ENCODE results near the gene ANKRD23. TPM values are rescaled to one million over a fixed set of nuclear protein-coding genes. Genes with fewer than 3 reads are reported as not detected.
"Not testable (repeated sequence)": the region's sequence is repeated elsewhere in the genome, so short reads cannot be mapped to it uniquely, and the experiment has no call there.

ANKRD23 gene
- total RNA-seq, 3 donors from 2014 or later: 3.2 to 5.1 (median 4.9) TPM

DNA sequence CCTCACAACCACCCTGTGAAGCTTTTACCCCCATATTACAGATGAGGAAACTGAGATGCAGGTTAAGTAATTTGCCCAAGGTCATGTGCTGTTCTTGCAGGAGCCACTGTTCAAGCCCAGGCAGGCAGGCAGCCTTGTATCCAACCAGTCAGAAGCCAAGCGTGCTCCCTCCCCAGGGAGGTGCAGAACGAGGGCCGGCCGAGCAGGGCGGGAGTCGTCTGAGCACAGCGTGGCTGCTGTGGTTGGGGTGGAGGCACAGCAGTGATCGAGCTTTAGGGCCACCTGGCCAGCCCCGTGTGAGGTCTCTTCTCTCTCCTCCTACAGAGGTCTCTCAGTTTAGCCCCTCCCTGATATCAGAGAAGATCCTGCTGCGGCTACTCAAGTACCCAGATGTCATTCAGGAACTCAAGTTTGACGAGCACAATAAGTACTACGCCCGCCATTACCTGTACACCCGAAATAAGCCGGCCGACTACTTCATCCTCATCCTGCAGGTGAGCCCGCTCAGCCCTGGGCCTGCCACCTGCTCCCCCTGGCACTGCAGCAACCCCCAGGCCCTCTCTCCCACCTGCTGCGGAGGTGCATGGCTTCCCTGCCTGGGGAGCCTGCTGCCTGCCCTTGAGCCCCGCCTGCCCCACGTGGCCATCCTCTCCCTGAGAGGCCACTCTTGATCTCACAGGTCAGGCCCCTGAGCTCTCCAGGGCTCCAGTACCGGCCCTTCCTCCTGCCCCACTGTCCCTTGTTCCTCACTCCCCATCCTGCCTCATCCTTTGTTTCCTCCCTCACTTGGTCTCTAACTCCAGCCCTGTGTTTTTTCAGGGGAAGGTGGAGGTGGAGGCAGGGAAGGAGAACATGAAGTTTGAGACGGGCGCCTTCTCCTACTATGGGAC, 44.8 kb downstream of the ANKRD23 start:
- intact Hi-C loops (cut with DNase I, micrococcal nuclease): no loop called here
- Histone ChIP-seq H3K4me3 (no peak overlapping the region), H3K36me3 (ENCODE audit: low read depth) (peaks cover 4% of the 10 kb centered on the region), H3K9me3 (no peaks in the 10 kb centered on the region), H3K4me1 (ENCODE audit: low read depth) (peaks cover 5% of the 10 kb centered on the region)
- ATAC-seq: no peak
- TF ChIP-seq, protein P1, sequence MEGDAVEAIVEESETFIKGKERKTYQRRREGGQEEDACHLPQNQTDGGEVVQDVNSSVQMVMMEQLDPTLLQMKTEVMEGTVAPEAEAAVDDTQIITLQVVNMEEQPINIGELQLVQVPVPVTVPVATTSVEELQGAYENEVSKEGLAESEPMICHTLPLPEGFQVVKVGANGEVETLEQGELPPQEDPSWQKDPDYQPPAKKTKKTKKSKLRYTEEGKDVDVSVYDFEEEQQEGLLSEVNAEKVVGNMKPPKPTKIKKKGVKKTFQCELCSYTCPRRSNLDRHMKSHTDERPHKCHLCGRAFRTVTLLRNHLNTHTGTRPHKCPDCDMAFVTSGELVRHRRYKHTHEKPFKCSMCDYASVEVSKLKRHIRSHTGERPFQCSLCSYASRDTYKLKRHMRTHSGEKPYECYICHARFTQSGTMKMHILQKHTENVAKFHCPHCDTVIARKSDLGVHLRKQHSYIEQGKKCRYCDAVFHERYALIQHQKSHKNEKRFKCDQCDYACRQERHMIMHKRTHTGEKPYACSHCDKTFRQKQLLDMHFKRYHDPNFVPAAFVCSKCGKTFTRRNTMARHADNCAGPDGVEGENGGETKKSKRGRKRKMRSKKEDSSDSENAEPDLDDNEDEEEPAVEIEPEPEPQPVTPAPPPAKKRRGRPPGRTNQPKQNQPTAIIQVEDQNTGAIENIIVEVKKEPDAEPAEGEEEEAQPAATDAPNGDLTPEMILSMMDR (IDR thresholded peaks at IDR 0.05): no peak
- DNase-seq: peak in 1 of 3 donors; percentile 17

DNA sequence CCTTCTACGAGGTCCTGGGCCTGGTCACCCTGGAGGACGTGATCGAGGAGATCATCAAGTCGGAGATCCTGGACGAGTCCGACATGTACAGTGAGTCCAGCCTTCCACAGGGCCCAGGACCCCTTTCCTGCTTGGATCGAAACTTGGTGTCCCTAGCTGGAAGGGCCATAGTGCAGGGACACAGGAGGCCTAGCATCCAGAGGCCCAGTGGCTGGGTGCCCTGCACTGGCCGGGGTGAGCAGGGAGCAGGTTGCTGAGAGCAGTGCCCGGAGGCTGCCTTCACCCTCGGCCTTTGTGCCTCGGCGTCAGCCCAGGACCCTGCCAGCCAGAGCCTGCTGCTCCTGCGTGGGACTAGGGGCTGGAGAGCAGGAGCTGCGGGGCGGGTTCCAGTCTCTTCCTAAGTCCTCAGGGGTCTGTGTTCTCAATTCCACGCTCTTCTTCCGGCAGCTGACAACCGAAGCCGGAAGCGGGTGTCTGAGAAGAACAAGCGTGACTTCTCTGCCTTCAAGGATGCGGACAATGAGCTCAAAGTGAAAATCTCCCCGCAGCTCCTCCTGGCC, 46.7 kb downstream of the ANKRD23 start:
- intact Hi-C loops (cut with DNase I, micrococcal nuclease): no loop called here
- Histone ChIP-seq H3K4me3 (no peak overlapping the region), H3K4me1 (ENCODE audit: low read depth) (peaks cover 5% of the 10 kb centered on the region), H3K36me3 (ENCODE audit: low read depth) (peaks cover 4% of the 10 kb centered on the region), H3K9me3 (no peaks in the 10 kb centered on the region)
- ATAC-seq: no peak
- TF ChIP-seq, protein P1 (IDR thresholded peaks at IDR 0.05): no peak
- DNase-seq: peak in 1 of 3 donors; percentile 22

DNA sequence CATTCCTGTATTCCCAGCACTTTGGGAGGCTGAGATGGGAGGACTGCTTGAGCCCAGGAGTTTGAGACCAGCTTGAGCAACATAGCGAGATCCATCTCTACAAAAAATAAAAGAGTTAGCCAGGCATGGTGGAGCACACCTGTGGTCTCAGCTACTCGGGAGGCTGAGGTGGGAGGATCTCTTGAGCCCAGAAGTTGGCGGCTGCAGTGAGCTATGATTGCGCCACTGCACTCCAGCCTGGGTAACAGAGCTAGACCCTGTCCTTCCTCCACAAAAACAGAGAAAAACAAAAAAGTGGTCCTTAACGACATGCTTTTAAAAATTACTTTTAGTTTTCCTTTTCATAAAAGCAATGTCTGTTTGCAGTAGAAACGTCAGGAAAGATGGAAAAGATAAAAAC, 47.3 kb downstream of the ANKRD23 start:
- ATAC-seq; H3K4me1 ChIP-seq (ENCODE audit: low read depth); H3K4me3 ChIP-seq; H3K9me3 ChIP-seq; intact Hi-C loops (cut with DNase I, micrococcal nuclease); H3K36me3 ChIP-seq (ENCODE audit: low read depth): not testable (repeated sequence)
- DNase-seq: peak in 1 of 3 donors; percentile 21

DNA sequence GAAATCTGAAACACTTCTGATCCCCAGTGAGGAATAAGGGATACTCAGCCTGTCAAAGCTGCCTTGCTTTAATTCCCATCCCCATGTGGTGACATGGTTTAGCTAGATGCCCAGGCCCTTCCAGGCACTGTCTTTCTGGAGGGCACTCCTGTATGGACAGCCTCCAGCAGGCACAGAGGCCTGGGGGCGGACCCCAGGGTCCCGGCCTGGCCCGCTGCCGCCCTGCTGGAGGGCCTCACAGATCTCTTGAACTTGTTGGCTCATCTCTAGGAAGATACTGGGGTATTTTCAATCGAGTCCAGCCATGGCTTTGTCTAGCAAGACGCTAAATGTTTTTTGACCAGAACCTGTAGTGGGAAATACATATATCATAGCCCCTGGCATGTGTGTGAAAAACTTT, 48.7 kb downstream of the ANKRD23 start:
- DNase-seq (no peak), ATAC-seq (no peak)
- Histone ChIP-seq H3K4me1 (ENCODE audit: low read depth) (no peaks in the 10 kb centered on the region), H3K9me3 (no peaks in the 10 kb centered on the region), H3K4me3 (no peak overlapping the region), H3K36me3 (ENCODE audit: low read depth) (no peaks in the 10 kb centered on the region)
- intact Hi-C loops (cut with DNase I, micrococcal nuclease): no loop called here
- TF ChIP-seq, protein P1 (IDR thresholded peaks at IDR 0.05): no peak

DNA sequence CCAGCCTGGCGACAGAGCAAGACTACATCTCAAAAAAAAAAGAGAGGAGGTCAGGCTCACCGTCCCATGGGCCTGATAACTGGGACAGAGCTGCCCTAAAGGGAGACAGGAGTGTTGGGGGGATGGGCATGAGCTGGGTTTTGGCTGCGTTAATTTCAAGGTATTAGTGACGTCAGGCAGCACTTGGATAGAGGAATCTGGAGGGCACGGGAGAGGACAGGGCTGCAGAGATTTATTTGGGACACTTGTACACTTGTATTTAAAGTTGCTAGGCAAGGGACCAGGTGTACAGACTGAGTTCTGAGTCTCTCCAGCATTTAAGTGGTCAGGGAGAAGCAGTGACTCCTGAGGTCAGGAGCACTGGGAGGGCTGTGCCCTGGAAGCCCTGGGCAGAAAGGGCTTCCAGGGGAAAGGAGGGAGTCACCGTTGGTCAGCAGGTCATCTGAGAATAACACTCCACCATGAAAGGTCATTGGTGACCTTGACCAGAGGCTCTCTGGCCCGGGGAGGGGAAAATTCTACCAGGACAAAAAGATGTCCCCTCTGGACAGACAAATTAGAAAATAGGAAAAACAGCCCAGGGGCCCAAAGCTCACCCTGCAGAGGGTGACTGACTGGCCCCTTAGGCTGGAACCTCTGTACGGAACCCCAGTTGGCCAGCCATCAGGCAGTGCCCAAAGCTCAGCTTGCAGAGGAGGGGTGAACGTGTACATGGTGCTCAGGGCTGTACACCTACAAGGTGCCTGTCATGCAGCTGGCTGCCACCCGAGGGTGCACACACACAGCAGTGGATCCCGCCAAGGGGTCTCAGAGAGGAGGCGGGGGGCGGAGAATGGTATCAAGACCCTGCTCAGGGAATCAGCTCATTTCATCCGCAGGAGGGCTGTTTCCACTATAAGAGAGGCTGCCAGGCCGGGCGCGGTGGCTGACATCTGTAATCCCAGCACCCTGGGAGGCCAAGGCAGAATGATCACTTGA, 50.8 kb downstream of the ANKRD23 start:
- Histone ChIP-seq H3K36me3 (ENCODE audit: low read depth) (no peaks in the 10 kb centered on the region), H3K9me3 (no peaks in the 10 kb centered on the region), H3K4me1 (ENCODE audit: low read depth) (peaks cover 13% of the 10 kb centered on the region), H3K4me3 (no peak overlapping the region)
- no peak for ATAC-seq
- TF ChIP-seq, protein P1 (IDR thresholded peaks at IDR 0.05): no peak
- DNase-seq: peak in 1 of 3 donors; percentile 10
- intact Hi-C loops (cut with DNase I, micrococcal nuclease): no loop called here
